ENCODE results near the gene SMIM23. TPM values are rescaled to one million over a fixed set of nuclear protein-coding genes. Genes with fewer than 3 reads are reported as not detected.

The SMIM23 gene
- total RNA-seq, 1 experiment from 2014 or later = not detected

- ChIA-PET CTCF (no interaction called here), POLR2A (no interaction called here)
- Histone ChIP-seq H3K27me3 (ENCODE audit: control insufficient read depth, insufficient read depth, low read length) (no peaks in the 10 kb centered on the region), H3K36me3 (ENCODE audit: control insufficient read depth, insufficient read depth, low read length) (no peaks in the 10 kb centered on the region), H3K9me3 (ENCODE audit: control insufficient read depth, insufficient read depth, low read depth, low read length) (no peaks in the 10 kb centered on the region), H3K27ac (ENCODE audit: low read length) (no peak overlapping the region), H3K4me1 (ENCODE audit: control insufficient read depth, insufficient read depth, low read length) (no peaks in the 10 kb centered on the region), H3K4me3 (ENCODE audit: low read depth in 2 of 2, low read length in 2 of 2) (no peak overlapping the region)
- BruUV-seq (replicated peaks) = no TSS peak
- intact Hi-C loops (cut with micrococcal nuclease; ENCODE audit: unreplicated experiment) (no loop called here), in situ Hi-C loops (cut with HindIII; ENCODE audit: low pct_unique_long_range_greater_than_20kb, low sequenced_read_pairs) (no loop called here)
- DNase-seq (ENCODE audit: low read depth, low spot score) = no peak
- ATAC-seq = no peak
- TF ChIP-seq, protein P1, sequence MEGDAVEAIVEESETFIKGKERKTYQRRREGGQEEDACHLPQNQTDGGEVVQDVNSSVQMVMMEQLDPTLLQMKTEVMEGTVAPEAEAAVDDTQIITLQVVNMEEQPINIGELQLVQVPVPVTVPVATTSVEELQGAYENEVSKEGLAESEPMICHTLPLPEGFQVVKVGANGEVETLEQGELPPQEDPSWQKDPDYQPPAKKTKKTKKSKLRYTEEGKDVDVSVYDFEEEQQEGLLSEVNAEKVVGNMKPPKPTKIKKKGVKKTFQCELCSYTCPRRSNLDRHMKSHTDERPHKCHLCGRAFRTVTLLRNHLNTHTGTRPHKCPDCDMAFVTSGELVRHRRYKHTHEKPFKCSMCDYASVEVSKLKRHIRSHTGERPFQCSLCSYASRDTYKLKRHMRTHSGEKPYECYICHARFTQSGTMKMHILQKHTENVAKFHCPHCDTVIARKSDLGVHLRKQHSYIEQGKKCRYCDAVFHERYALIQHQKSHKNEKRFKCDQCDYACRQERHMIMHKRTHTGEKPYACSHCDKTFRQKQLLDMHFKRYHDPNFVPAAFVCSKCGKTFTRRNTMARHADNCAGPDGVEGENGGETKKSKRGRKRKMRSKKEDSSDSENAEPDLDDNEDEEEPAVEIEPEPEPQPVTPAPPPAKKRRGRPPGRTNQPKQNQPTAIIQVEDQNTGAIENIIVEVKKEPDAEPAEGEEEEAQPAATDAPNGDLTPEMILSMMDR (IDR thresholded peaks at IDR 0.05) = no peak
- TF ChIP-seq POLR2AphosphoS5 (IDR thresholded peaks at IDR 0.05; ENCODE audit: low read depth, low read length) = no peak
- TF ChIP-seq SIN3A (IDR thresholded peaks at IDR 0.05; ENCODE audit: borderline replicate concordance, insufficient read depth, low read depth, low read length) = no peak
- TF ChIP-seq TCF7L2 (IDR thresholded peaks at IDR 0.05; ENCODE audit: low read depth, low read length) = no peak
- TF ChIP-seq REST (IDR thresholded peaks at IDR 0.05; ENCODE audit: insufficient read depth in 1 of 2, low read depth in 2 of 2, low read length in 1 of 2) = no peak
Observed at GRCh38 chr5:171839112-171839511, 53.5 kb downstream of the SMIM23 start.

DNA sequence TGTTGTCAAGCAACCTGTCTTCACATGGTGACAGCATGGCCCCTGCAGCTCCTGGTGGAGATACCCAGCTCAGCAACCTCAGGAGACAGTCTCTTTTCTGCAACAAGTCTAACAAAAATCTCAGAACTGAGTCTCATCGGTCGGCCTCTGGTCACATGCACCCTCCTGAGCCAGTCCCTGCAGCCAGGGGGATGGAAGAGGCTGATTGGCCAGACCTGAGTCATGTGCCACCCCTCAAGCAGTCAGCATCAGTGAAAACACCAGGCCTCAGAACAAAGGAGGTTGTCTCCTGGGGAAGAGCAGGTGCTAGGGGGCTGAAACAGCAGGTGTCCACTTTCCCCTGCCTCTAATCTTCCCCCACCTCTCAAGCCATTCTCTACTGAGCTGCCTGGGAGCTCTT lies 54.4 kb downstream of the SMIM23 start:
- no peak overlapping the region for H3K27ac ChIP-seq (ENCODE audit: low read length)
- no peak for TF ChIP-seq SIN3A (IDR thresholded peaks at IDR 0.05; ENCODE audit: borderline replicate concordance, insufficient read depth, low read depth, low read length)
- TF ChIP-seq REST (IDR thresholded peaks at IDR 0.05; ENCODE audit: insufficient read depth in 1 of 2, low read depth in 2 of 2, low read length in 1 of 2) = no peak
- TF ChIP-seq, protein P1 (IDR thresholded peaks at IDR 0.05) = no peak
- TF ChIP-seq POLR2AphosphoS5 (IDR thresholded peaks at IDR 0.05; ENCODE audit: low read depth, low read length) = no peak
- TF ChIP-seq TCF7L2 (IDR thresholded peaks at IDR 0.05; ENCODE audit: low read depth, low read length) = no peak
- intact Hi-C loops (cut with micrococcal nuclease; ENCODE audit: unreplicated experiment) (no loop called here), in situ Hi-C loops (cut with HindIII; ENCODE audit: low pct_unique_long_range_greater_than_20kb, low sequenced_read_pairs) (no loop called here)
- ChIA-PET CTCF (no interaction called here), POLR2A (no interaction called here)
- H3K27me3 ChIP-seq (ENCODE audit: control insufficient read depth, insufficient read depth, low read length) = no peaks in the 10 kb centered on the region
- no peaks in the 10 kb centered on the region for H3K9me3 ChIP-seq (ENCODE audit: control insufficient read depth, insufficient read depth, low read depth, low read length)
- ATAC-seq (no peak), DNase-seq (ENCODE audit: low read depth, low spot score) (no peak)
- no peaks in the 10 kb centered on the region for H3K36me3 ChIP-seq (ENCODE audit: control insufficient read depth, insufficient read depth, low read length)
- H3K4me1 ChIP-seq (ENCODE audit: control insufficient read depth, insufficient read depth, low read length) = no peaks in the 10 kb centered on the region
- no peak overlapping the region for H3K4me3 ChIP-seq (ENCODE audit: low read depth in 2 of 2, low read length in 2 of 2)
- BruUV-seq (replicated peaks) = no TSS peak

Other genes with a start within 250 kb of the SMIM23 start
- gene FBXW11, start 220.8 kb downstream of the SMIM23 start, total RNA-seq (2021; ENCODE audit: unreplicated experiment) = 111 TPM